Liver (tissue), 3 donors: ENCODE data around the gene LRP11.

ENCODE experiments used
- CTCF ChIP-seq: fragments of 150-350 bp; IDR thresholded peaks from 2 replicates; pipeline ENCODE4 v1.5.1; 2017; ENCODE audit warnings: improper control_type of control experiment, low read depth, low read length; ENCODE audit not compliant: missing input control
- EGR1 ChIP-seq, 2 donors: IDR thresholded peaks; 2 replicates each; pipeline ENCODE4 v1.6.1; 2016 to 2018; ENCODE audit warnings: antibody characterized with exemption in 2 of 2, low read depth in 2 of 2
- FOXA1 ChIP-seq: IDR thresholded peaks from 2 replicates; pipeline ENCODE4 v1.6.1; 2016; ENCODE audit warnings: antibody characterized with exemption
- JUND ChIP-seq, 2 donors: IDR thresholded peaks; 2 replicates each; pipeline ENCODE4 v1.6.1; 2016; ENCODE audit warnings: antibody characterized with exemption in 2 of 2
- RAD21 ChIP-seq, 2 donors: IDR thresholded peaks; 2 replicates each; pipeline ENCODE4 v1.6.1; 2016; ENCODE audit warnings: antibody characterized with exemption in 2 of 2, mild to moderate bottlenecking in 2 of 2
- REST ChIP-seq: IDR thresholded peaks from 2 replicates; pipeline ENCODE4 v1.6.1; 2016; ENCODE audit warnings: antibody characterized with exemption, mild to moderate bottlenecking
- SP1 ChIP-seq: IDR thresholded peaks from 2 replicates; pipeline ENCODE4 v1.6.1; 2018; ENCODE audit warnings: antibody characterized with exemption, mild to moderate bottlenecking
- TAF1 ChIP-seq: conservative IDR thresholded peaks from 2 replicates; pipeline ENCODE4 v1.6.1; 2016; ENCODE audit warnings: antibody characterized with exemption, mild to moderate bottlenecking
- ZBTB33 ChIP-seq: IDR thresholded peaks from 2 replicates; pipeline ENCODE4 v1.6.1; 2016; ENCODE audit warnings: antibody characterized with exemption
- donor health status: healthy.
- donor health status: healthy.

GRCh38 chr6:149821492-149821891 is 42.7 kb downstream of the LRP11 start:
- TF ChIP-seq RAD21 (IDR thresholded peaks at IDR 0.05) (no peak), CTCF (no peak), TAF1 (no peak), REST (no peak), FOXA1 (no peak), EGR1 (IDR thresholded peaks at IDR 0.05; ENCODE audit: low read depth in 2 of 2) (no peak), SP1 (no peak), ZBTB33 (no peak), JUND (IDR thresholded peaks at IDR 0.05) (no peak)
